Type B pancreatic cell (in vitro differentiated cells): ENCODE results near the gene ZCCHC24. TPM values are rescaled to one million over a fixed set of nuclear protein-coding genes. Genes with fewer than 3 reads are reported as not detected.

Source experiments
- DNase-seq: peaks from one replicate; pipeline ENCODE4 v3.0.0; 2021; ENCODE audit warnings: mixed read lengths; ENCODE audit not compliant: unreplicated experiment; ENCODE audit errors: extremely low spot score
- H3K27ac Mint-ChIP-seq: 2 replicates; pipeline ENCODE4 v1.8.0; 2021; ENCODE audit warnings: mild to moderate bottlenecking, mixed read lengths
- H3K27me3 Mint-ChIP-seq: 2 replicates; pipeline ENCODE4 v1.8.0; 2021; ENCODE audit warnings: mixed read lengths
- H3K36me3 Mint-ChIP-seq: 2 replicates; pipeline ENCODE4 v1.8.0; 2021; ENCODE audit warnings: mixed read lengths
- H3K4me1 Mint-ChIP-seq: one replicate; pipeline ENCODE4 v1.8.0; 2021; ENCODE audit warnings: mixed read lengths; ENCODE audit not compliant: unreplicated experiment
- H3K4me3 Mint-ChIP-seq: 2 replicates; pipeline ENCODE4 v1.8.0; 2021; ENCODE audit warnings: mild to moderate bottlenecking, mixed read lengths
- H3K9me3 Mint-ChIP-seq: 2 replicates; pipeline ENCODE4 v1.8.0; 2021; ENCODE audit warnings: mixed read lengths
- CTCF ChIP-seq: fragments of 200-600 bp; sonication (generic); conservative IDR thresholded peaks from 2 replicates; pipeline ENCODE4 v1.5.0; 2021; ENCODE audit warnings: antibody characterized with exemption, mild to moderate bottlenecking
- total RNA-seq: library from RNA; stranded (reverse); gene quantifications from 2 replicates; pipeline ENCODE4 v1.2.1, GENCODE V29; 2021; ENCODE audit warnings: low replicate concordance

The ZCCHC24 gene
- total RNA-seq, 1 donor from 2014 or later = 29.1 TPM

DNA sequence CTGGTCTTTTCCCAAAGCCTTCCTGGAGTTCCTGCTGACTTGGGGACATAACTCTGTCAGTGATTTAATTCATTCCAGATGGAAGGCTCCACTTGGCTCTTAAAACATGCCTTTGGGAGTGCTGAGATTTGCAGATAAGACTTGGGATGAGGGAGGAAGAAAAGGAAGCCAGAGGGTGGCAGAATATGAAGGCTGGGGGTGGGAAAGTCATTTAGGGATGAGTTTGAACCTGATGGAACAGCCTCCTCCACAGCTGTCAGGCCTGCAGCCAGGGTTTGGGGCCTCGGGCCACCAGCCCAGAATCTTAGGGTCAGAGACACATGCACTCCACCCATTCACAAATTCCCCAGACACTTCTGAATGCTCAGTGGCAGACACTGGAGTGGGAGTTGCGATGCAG lies 38.5 kb upstream of the ZCCHC24 start:
- Mint-ChIP-seq H3K27ac (no peak overlapping the region), H3K36me3 (no peaks in the 10 kb centered on the region), H3K9me3 (no peaks in the 10 kb centered on the region), H3K4me3 (no peak overlapping the region), H3K27me3 (peaks cover 3% of the 10 kb centered on the region), H3K4me1 (peaks cover 18% of the 10 kb centered on the region)
- TF ChIP-seq CTCF = no peak
- no peak for DNase-seq

- Mint-ChIP-seq H3K27me3 (peaks cover 3% of the 10 kb centered on the region), H3K4me1 (peaks cover 14% of the 10 kb centered on the region), H3K9me3 (no peaks in the 10 kb centered on the region), H3K27ac (no peak overlapping the region), H3K36me3 (no peaks in the 10 kb centered on the region), H3K4me3 (no peak overlapping the region)
- TF ChIP-seq CTCF = no peak
- no peak for DNase-seq
Measured at GRCh38 chr10:79483299-79483698, 37.9 kb upstream of the ZCCHC24 start.

DNA sequence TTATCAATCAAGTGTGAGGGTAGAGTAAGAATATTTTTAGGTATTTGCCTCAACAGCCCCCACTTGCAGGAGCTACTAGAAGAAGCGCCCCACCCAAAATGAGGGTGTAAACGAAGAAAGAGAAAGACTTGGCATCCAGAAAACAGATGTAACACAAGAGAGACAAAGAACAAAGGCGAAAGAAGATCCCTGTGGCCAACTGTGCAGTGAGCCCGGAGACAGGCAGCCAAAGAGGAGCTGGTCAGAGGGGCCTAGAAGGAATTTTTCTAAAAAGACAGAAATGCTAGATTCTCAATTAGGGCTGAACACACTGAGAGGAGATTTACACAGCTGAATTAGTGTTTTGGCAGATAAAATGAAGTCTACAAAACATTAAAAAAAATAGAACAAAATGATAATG lies 37.3 kb upstream of the ZCCHC24 start:
- no peak overlapping the region for H3K4me3 Mint-ChIP-seq
- H3K4me1 Mint-ChIP-seq = peaks cover 8% of the 10 kb centered on the region
- no peaks in the 10 kb centered on the region for H3K36me3 Mint-ChIP-seq
- no peak overlapping the region for H3K27ac Mint-ChIP-seq
- H3K27me3 Mint-ChIP-seq = peaks cover under 1% of the 10 kb centered on the region
- no peak for TF ChIP-seq CTCF
- DNase-seq = no peak
- no peaks in the 10 kb centered on the region for H3K9me3 Mint-ChIP-seq

GRCh38 chr10:79482304-79482703 lies 36.9 kb upstream of the ZCCHC24 start:
- TF ChIP-seq CTCF = no peak
- Mint-ChIP-seq H3K4me3 (no peak overlapping the region), H3K36me3 (no peaks in the 10 kb centered on the region), H3K27ac (no peak overlapping the region), H3K9me3 (no peaks in the 10 kb centered on the region), H3K4me1 (peaks cover 8% of the 10 kb centered on the region), H3K27me3 (peaks cover 3% of the 10 kb centered on the region)
- DNase-seq = no peak

GRCh38 chr10:79479283-79479909 lies 34.0 kb upstream of the ZCCHC24 start:
- Mint-ChIP-seq H3K27ac (no peak overlapping the region), H3K27me3 (peaks cover 5% of the 10 kb centered on the region), H3K4me3 (no peak overlapping the region), H3K9me3 (no peaks in the 10 kb centered on the region), H3K4me1 (no peaks in the 10 kb centered on the region), H3K36me3 (no peaks in the 10 kb centered on the region)
- no peak for DNase-seq
- TF ChIP-seq CTCF = no peak

GRCh38 chr10:79477456-79477855 lies 32.0 kb upstream of the ZCCHC24 start:
- no peaks in the 10 kb centered on the region for H3K9me3 Mint-ChIP-seq
- H3K36me3 Mint-ChIP-seq = no peaks in the 10 kb centered on the region
- peaks cover 5% of the 10 kb centered on the region for H3K27me3 Mint-ChIP-seq
- peaks cover 7% of the 10 kb centered on the region for H3K4me1 Mint-ChIP-seq
- peak overlapping the region; percentile 6 for H3K27ac Mint-ChIP-seq
- DNase-seq = no peak
- TF ChIP-seq CTCF = no peak
- no peak overlapping the region for H3K4me3 Mint-ChIP-seq
